ENCODE data around the gene PKD1L1.

DNA sequence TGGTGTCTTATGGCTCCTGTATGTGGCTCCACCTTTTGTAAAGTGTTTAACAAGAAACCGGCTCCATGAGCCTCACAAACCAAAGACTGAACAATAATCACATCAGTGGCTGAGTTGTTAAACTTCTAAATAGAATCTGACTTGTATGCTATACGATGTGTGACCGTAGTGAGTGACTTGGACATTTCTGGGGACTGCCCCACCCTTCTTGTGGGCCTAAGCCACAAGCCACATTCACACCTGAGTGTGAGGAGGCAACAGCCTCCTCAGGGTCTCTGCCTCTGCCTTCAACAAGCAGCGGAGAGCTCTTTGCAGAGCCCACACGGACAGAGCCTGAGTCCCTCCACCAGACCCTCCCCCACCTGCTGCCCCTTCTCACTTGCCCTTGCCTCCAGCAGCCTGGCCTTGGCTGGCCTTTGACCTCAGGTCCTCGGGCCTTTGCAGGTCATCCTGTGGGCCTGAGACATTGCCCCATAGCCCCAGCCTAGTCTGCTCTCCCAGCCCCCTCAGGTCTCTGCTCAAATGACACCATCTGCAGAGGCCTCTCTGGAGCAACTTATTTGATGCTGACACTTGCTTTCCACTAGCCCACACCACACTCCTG, 209.6 kb downstream of the PKD1L1 start:
- TF ChIP-seq, protein P1, sequence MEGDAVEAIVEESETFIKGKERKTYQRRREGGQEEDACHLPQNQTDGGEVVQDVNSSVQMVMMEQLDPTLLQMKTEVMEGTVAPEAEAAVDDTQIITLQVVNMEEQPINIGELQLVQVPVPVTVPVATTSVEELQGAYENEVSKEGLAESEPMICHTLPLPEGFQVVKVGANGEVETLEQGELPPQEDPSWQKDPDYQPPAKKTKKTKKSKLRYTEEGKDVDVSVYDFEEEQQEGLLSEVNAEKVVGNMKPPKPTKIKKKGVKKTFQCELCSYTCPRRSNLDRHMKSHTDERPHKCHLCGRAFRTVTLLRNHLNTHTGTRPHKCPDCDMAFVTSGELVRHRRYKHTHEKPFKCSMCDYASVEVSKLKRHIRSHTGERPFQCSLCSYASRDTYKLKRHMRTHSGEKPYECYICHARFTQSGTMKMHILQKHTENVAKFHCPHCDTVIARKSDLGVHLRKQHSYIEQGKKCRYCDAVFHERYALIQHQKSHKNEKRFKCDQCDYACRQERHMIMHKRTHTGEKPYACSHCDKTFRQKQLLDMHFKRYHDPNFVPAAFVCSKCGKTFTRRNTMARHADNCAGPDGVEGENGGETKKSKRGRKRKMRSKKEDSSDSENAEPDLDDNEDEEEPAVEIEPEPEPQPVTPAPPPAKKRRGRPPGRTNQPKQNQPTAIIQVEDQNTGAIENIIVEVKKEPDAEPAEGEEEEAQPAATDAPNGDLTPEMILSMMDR (IDR thresholded peaks at IDR 0.05): no peak
- no peak for TF ChIP-seq EZH2 (IDR thresholded peaks at IDR 0.05; ENCODE audit: borderline replicate concordance, insufficient read depth, low read depth, low read length, poor library complexity, severe bottlenecking)

All from B cell (primary cell).